GM23338 (cell line): ENCODE data around the gene TPK1.

Source experiments
- ETS1 ChIP-seq: IDR thresholded peaks from 2 replicates; pipeline ENCODE4 v1.6.1; 2016; ENCODE audit warnings: antibody characterized with exemption
- EZH2 ChIP-seq: fragments of 200-600 bp; sonication (generic); IDR thresholded peaks from one replicate; pipeline ENCODE4 v1.8.0; 2017; ENCODE audit warnings: antibody characterized with exemption, mild to moderate bottlenecking, low read depth; ENCODE audit not compliant: unreplicated experiment
- ZNF114 ChIP-seq: fragments of 250-450 bp; sonication (Bioruptor Pico); IDR thresholded peaks from 2 replicates; pipeline ENCODE4 v1.5.0; 2020; ENCODE audit warnings: mild to moderate bottlenecking, moderate library complexity
- TF ChIP-seq, protein P1 (sequence below), 2 experiments: fragments of 200-600 bp in 1 of 2; sonication (generic) in 1 of 2; conservative IDR thresholded peaks; 2 replicates each; pipeline versions ENCODE4 v1.5.1 to v1.6.1; 2016 to 2017; ENCODE audit warnings: antibody characterized with exemption in 2 of 2, low read depth in 2 of 2, mild to moderate bottlenecking in 2 of 2, moderate library complexity in 1 of 2
- TF ChIP-seq, protein P2 (sequence below): IDR thresholded peaks from one replicate; pipeline ENCODE4 v1.6.1; 2018; ENCODE audit warnings: antibody characterized with exemption; ENCODE audit not compliant: unreplicated experiment

DNA sequence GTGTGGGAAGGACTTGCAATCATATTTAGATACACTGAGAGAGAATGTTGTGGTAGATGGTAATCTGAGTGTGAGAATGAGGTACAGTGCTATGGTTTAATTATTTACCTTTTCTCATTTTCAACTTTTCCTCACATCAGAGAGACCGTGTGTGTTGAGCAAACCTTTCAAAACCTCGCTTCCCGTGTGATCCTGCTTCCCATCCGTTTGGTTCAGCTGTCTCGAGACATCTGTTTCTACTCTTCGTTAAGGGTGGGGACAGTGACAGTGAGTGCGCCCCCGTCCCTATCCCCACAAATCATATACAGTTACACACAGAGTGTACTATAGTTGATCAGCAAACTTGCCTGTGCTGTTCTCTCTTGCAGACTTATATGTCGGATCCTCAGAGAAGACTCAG is 399.4 kb downstream of the TPK1 start:
- TF ChIP-seq, protein P1, sequence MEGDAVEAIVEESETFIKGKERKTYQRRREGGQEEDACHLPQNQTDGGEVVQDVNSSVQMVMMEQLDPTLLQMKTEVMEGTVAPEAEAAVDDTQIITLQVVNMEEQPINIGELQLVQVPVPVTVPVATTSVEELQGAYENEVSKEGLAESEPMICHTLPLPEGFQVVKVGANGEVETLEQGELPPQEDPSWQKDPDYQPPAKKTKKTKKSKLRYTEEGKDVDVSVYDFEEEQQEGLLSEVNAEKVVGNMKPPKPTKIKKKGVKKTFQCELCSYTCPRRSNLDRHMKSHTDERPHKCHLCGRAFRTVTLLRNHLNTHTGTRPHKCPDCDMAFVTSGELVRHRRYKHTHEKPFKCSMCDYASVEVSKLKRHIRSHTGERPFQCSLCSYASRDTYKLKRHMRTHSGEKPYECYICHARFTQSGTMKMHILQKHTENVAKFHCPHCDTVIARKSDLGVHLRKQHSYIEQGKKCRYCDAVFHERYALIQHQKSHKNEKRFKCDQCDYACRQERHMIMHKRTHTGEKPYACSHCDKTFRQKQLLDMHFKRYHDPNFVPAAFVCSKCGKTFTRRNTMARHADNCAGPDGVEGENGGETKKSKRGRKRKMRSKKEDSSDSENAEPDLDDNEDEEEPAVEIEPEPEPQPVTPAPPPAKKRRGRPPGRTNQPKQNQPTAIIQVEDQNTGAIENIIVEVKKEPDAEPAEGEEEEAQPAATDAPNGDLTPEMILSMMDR (conservative IDR thresholded peaks at IDR 0.05; ENCODE audit: low read depth in 2 of 2), result no peak
- TF ChIP-seq ZNF114, result no peak
- TF ChIP-seq, protein P2, sequence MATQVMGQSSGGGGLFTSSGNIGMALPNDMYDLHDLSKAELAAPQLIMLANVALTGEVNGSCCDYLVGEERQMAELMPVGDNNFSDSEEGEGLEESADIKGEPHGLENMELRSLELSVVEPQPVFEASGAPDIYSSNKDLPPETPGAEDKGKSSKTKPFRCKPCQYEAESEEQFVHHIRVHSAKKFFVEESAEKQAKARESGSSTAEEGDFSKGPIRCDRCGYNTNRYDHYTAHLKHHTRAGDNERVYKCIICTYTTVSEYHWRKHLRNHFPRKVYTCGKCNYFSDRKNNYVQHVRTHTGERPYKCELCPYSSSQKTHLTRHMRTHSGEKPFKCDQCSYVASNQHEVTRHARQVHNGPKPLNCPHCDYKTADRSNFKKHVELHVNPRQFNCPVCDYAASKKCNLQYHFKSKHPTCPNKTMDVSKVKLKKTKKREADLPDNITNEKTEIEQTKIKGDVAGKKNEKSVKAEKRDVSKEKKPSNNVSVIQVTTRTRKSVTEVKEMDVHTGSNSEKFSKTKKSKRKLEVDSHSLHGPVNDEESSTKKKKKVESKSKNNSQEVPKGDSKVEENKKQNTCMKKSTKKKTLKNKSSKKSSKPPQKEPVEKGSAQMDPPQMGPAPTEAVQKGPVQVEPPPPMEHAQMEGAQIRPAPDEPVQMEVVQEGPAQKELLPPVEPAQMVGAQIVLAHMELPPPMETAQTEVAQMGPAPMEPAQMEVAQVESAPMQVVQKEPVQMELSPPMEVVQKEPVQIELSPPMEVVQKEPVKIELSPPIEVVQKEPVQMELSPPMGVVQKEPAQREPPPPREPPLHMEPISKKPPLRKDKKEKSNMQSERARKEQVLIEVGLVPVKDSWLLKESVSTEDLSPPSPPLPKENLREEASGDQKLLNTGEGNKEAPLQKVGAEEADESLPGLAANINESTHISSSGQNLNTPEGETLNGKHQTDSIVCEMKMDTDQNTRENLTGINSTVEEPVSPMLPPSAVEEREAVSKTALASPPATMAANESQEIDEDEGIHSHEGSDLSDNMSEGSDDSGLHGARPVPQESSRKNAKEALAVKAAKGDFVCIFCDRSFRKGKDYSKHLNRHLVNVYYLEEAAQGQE, result no peak
- TF ChIP-seq EZH2, result no peak
- no peak for TF ChIP-seq ETS1
